AG04449 (cell line): ENCODE data around the gene SH3PXD2A.

ENCODE experiments used
- CTCF ChIA-PET: fragments of 350-600 bp; formaldehyde crosslinking; extraction: SDS; loops from one replicate; lab custom pipeline; 2021; ENCODE audit warnings: antibody characterized with exemption; lab: Yijun Ruan, JAX
- POLR2A ChIA-PET: fragments of 400-600, 350-600 bp; formaldehyde crosslinking; extraction: SDS; loops from one replicate; lab custom pipeline; 2020; ENCODE audit warnings: antibody characterized with exemption, inconsistent platforms; lab: Yijun Ruan, JAX
- DNase-seq: peaks from one replicate; pipeline ENCODE4 v3.0.0-alpha.2; 2010; ENCODE audit warnings: low read depth, low spot score
- H3K4me3 ChIP-seq: 2 replicates; pipeline ENCODE4 v1.5.1; 2011; ENCODE audit warnings: low read depth, mild to moderate bottlenecking, control low read depth, low read length
- CTCF ChIP-seq: IDR thresholded peaks from one replicate; pipeline ENCODE4 v1.5.1; 2011; ENCODE audit warnings: mild to moderate bottlenecking, moderate library complexity, low read length, control low read depth, inconsistent platforms; ENCODE audit not compliant: insufficient read depth; ENCODE audit errors: missing control alignments

Gene SH3PXD2A

DNA sequence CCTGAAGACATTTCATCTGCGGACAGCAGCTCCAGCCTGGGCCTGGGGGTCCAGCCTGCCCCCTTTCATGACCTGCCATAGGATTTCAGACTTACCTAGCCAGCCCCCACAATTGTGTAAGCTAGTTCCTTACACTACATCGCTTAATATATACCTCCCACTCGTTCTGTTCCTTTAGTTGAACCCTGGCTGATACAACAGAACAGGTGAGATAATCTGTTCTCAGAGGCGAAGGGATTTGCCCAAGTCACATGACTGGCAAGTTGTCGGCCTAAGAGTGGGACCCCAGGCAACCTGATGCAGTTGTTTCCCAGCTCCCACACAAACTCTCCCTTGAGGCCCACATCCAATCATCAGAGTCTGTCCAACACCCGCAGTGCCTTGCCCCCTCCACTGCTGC lies 168.2 kb downstream of the SH3PXD2A start:
- POLR2A ChIA-PET, result interaction anchor here (1.6 kb wide), 1 partner anchor 9 kb away, joined by 5 read pairs; no protein-coding TSS in a partner anchor
- CTCF ChIA-PET, result interaction anchor here (1.2 to 14.6 kb wide), 27 partner anchors 8 to 204 kb away, joined by 3 to 447 read pairs (median 8); no protein-coding TSS in a partner anchor
- H3K4me3 ChIP-seq, result no peak overlapping the region
- TF ChIP-seq CTCF, result no peak
- no peak for DNase-seq

DNA sequence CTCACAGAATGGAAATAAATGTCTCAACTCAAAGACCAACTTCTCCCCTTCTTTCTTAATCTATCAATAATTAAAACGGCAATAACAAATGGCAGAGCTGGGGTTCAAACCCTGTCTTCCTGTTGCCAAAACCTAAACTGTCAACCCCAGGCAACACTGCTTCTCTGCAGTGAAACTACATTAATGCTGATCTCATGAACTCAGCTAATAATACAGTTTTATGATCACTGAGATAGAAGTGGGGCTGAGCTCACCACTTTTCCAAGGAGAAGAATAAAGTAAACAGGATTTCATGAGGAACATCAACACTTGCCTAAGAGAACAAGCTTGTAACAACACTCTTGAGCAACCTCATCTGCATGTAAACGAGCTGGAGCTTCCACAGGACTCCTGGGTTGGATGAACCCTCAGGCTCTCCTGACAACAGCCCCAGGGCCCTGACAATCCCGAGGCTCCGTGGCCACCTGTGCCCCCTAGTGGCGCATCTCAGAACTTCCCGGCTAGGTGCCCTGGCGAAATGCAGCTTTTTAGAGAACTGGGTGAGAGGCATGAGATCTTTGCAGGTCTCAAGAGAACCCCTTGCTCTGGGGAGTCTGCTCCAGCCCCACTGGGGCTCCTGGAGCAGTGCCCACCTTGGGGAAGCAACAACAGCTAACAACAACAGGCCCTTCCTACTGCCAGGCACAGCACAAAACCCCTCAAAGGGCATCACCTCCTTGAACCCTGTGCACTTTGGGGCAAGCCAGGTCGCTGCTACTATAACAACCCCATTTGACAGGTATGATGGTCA lies 169.3 kb downstream of the SH3PXD2A start:
- POLR2A ChIA-PET, result interaction anchor here (0.7 to 1.6 kb wide), 7 partner anchors 8 to 88 kb away, joined by 3 to 5 read pairs (median 4); no protein-coding TSS in a partner anchor
- peak; percentile 95 for TF ChIP-seq CTCF
- CTCF ChIA-PET, result interaction anchor here (0.6 to 14.6 kb wide), 46 partner anchors 9 to 454 kb away, joined by 3 to 447 read pairs (median 5); no protein-coding TSS in a partner anchor
- no peak overlapping the region for H3K4me3 ChIP-seq
- no peak for DNase-seq

GRCh38 chr10:103683851-103684250 lies 171.5 kb downstream of the SH3PXD2A start:
- POLR2A ChIA-PET, result no interaction called here

DNA sequence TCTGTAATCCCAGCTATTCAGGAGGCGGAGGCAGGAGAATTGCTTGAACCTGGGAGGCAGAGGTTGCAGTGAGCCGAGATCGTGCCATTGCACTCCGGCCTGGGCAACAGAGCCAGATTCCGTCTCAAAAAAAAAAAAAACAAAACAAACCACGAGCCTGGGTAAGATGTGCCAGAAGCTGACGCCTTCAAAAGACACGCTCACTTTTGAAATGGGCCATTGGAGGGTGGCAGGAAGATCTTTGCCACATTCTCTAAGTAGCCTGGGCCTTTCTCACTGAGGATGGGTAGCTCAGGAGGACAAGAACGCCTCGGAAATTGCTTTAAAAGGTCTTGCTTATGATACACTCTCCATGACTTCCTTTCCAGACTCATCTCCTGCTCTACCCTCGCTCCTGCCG lies 172.7 kb downstream of the SH3PXD2A start:
- no peak overlapping the region for H3K4me3 ChIP-seq
- POLR2A ChIA-PET, result no interaction called here
- TF ChIP-seq CTCF, result no peak
- CTCF ChIA-PET, result interaction anchor here (5.1 to 14.6 kb wide), 5 partner anchors 13 to 203 kb away, joined by 41 to 447 read pairs (median 84); no protein-coding TSS in a partner anchor
- DNase-seq, result no peak

More at GRCh38 chr10:103683851-103684250, 171.5 kb downstream of the SH3PXD2A start:
- no peak overlapping the region for H3K4me3 ChIP-seq
- TF ChIP-seq CTCF, result no peak
- DNase-seq, result no peak
- CTCF ChIA-PET, result interaction anchor here (0.7 to 14.6 kb wide), 7 partner anchors 12 to 1453 kb away, joined by 3 to 447 read pairs (median 81); no protein-coding TSS in a partner anchor

GRCh38 chr10:103681617-103682399 lies 173.6 kb downstream of the SH3PXD2A start:
- no peak for DNase-seq
- POLR2A ChIA-PET, result no interaction called here
- CTCF ChIA-PET, result interaction anchor here (9.5 to 14.6 kb wide), 2 partner anchors 66 to 85 kb away, joined by 133 to 447 read pairs; no protein-coding TSS in a partner anchor
- TF ChIP-seq CTCF, result no peak
- H3K4me3 ChIP-seq, result no peak overlapping the region
